ENCODE results near the gene MYH11.

MYH11 gene

GRCh38 chr16:15779664-15780351 is 77.0 kb downstream of the MYH11 start:
- no peak for DNase-seq (ENCODE audit: low read depth in 4 of 4, low spot score in 1 of 4)

DNA sequence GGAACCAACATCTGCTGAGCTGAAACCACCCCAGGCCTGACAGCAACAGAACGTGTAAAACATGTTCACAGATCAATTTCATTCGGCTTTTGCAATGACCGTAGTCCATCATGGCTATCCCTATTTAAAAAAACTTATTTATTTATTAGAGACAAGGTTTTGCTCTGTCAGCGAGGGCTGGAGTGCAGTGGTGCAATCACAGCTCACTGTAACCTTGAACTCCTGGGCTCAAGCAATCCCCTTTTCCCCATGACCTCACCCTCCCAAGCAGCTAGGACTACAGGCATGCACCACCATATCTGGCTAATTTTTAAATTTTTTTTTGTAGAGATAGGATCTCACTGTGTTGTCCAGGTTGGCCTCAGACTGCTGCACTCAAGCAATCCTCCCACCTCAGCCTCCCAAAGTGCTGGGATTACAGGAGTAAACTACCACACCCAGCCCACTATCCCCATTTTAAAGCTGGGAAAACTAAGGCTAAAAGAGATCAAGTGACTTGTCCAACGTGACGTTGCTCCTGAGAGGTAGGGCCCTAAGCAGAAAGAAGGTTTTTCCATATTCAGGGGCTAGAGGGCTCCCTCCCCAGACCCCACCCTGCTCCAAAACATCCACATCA is 77.7 kb downstream of the MYH11 start:
- no peak for DNase-seq (ENCODE audit: low read depth in 4 of 4, low spot score in 1 of 4)

DNA sequence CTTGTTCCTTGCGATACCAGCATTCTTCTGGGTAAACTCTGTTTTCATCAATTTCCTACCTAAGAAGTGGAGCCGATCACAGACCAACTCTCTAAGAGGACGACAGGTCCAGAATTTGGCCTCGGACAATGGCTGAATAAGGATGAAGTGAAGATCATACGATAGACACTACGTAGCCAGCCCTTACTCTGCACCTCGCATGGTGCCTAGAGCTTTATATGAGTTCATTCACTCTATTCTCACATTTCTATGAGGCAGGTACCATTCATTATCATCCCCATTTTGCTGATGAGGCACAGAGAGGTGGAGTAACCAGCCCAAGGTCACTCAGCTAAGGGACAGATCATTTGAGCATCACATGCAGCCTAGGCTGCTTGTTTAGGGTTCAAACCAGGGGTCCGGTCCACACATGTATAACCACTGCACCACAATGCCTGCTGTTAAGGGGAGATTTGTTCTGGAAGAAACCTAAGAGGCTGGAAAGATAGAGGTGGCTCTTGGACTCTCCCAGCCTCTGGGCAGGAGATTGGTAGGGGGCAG is 78.6 kb downstream of the MYH11 start:
- no peak for DNase-seq (ENCODE audit: low read depth in 4 of 4, low spot score in 1 of 4)

DNA sequence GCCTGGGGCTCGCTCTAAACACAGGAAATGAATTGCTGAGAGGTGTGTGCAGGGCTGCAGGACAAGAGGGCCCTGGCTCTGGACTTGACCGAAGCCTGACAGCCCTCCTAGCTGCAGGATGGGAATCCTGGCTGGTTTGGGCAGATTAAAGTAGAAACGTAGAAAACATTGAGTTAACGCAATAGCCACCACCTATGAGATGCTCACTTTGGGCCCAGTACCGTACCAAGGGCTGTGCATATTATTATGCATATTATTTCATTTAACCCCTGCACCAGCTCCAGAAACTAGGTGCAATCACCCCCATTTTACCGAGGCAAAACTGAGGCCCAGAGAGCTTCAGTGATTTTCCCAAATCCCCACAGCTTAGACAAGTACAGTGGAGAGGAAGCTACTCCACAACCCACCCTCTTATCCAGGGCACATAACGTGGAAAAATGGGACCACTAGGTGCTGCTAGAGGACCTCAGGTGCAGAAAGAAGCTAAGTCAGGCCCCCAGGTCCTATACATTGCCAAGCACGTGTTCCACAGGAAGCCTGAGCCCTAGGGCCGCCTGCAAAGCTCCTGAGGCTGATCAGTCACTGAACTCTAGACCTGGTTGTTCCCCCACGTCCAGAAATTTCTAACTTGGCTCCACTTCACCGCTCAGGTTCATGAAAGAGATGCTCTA is 79.2 kb downstream of the MYH11 start:
- no peak for DNase-seq (ENCODE audit: low read depth in 4 of 4, low spot score in 1 of 4)

DNA sequence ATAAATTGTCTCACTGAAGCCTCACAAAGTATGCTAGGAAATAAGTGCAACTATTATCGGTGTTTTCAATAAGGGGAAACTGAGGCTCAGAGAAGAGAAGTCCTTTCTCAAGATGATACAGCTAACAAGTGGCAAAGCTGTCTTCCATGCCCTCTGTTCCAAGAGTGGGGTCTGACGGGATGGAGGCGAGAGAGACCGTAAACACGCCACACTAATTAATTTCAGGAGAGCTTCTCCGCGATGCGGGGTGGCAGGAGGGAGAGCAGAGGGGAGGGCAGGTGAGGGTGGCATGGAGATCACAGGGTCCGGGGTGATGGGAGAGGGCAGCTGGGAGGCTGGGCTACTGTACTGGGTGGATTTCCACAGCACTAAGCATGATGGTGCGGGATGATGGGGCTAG is 80.3 kb downstream of the MYH11 start:
- no peak for DNase-seq (ENCODE audit: low read depth in 4 of 4, low spot score in 1 of 4)

GRCh38 chr16:15775663-15776304 is 81.0 kb downstream of the MYH11 start:
- DNase-seq (ENCODE audit: low read depth in 4 of 4, low spot score in 1 of 4): no peak

DNA sequence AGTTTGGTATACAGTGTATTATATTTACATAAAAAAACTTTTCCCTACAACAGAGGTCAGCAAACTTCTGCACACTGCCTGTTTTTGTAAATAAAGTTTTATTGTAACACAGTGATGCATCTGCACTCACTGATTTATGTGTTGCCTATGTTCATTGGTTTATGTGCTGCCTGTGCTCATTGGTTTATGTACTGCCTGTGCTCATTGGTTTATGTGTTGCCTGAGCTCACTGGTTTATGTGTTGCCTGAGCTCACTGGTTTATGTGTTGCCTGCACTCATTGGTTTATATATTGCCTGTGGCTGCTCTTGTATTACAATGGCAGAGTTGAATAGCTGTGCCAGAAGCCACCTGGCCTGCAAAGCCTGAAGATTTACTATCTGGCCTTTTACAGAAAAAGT is 81.6 kb downstream of the MYH11 start:
- DNase-seq (ENCODE audit: low read depth in 4 of 4, low spot score in 1 of 4): no peak

GRCh38 chr16:15773968-15774367 is 82.9 kb downstream of the MYH11 start:
- no peak for DNase-seq (ENCODE audit: low read depth in 4 of 4, low spot score in 1 of 4)

DNA sequence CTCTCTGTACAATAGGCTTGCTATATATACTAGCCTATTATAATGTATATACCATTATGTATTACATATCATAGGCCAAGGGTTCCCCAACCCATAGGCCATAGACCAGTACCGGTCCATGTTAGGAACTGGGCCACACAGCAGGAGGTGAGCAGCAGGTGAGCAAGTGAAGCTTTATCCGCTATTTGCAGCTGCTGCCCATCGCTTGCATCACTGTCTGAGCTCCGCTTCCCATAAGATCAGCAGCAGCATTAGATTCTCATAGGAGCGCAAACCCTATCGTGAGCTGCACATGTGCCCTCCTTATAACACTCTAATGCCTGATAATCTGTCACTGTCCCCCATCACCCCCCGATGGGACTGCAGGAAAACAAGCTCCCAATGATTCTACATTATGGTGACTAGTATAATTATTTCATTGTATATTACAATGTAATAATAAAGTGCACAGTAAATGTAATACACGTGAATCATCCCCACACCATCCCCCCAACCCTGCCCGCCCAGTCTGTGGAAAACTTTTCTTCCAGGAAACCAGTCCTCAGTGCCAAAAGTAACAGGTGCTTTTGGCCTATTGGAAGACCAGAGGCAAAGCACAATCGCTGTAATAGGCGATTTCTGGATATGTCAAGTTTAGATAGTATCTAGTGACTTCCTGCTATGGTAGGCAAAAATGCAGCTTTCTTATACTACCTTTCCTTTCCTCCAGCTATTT is 84.1 kb downstream of the MYH11 start:
- no peak for DNase-seq (ENCODE audit: low read depth in 4 of 4, low spot score in 1 of 4)

DNA sequence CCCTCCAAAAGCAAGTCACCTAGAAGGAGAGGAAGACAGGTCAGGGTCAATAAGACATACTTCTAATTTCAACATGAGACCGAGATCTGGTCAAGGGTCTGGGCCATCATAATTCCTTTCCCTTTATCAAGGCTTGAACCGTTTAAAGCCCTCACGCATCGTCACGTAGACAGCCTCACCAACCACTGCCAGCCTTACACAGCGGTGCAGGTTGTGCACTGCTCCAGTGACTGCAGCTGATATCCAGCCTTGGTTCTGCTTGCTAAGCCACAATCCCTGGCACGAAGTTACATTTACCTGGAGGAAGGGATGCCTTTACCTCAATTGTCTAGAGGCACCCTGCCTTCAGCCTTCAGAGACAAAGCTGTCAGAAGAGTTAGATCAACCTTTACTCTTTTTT is 85.1 kb downstream of the MYH11 start:
- DNase-seq (ENCODE audit: low read depth in 4 of 4, low spot score in 1 of 4): no peak

DNA sequence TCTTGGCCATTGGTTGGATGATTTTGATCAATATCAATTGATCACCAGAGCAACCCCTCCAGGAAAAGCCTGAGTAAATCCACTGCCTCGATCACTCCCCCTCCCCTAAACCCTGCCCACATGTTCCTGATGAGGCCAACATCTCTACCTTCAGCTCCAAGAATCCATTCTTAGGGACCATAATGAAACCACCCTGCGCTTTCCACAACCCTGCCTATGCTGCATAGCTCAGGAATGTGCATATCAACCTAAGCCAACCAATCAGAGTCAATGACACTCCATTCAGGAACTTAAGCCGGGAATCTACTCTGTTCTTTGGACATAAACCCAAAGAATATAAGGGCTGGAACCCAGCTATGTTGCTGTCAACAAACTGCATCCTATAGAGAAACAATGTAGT is 86.3 kb downstream of the MYH11 start:
- no peak for DNase-seq (ENCODE audit: low read depth in 4 of 4, low spot score in 1 of 4)

- DNase-seq (ENCODE audit: low read depth in 4 of 4, low spot score in 1 of 4): no peak
These were observed 86.7 kb downstream of the MYH11 start for GRCh38 chr16:15770107-15770506.

DNA sequence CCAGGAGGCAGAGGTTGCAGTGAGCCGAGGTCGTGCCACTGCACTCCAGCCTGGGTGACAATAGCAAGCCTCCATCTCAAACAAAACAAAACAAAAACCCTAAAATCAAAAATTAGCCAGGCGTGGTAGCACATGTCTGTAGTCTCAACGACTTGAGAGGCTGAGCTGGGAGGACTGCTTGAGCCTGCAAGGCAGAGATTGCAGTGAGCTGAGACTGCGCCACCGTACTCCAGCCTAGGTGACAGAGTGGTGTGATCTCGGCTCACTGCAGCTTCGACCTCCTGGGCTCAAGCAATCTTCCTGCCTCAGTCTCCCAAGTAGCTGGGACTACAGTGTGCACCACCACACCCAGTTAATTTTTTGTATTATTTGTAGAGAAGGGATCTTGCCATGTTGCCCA is 87.6 kb downstream of the MYH11 start:
- no peak for DNase-seq (ENCODE audit: low read depth in 4 of 4, low spot score in 1 of 4)

GRCh38 chr16:15768201-15768600 is 88.6 kb downstream of the MYH11 start:
- DNase-seq (ENCODE audit: low read depth in 4 of 4, low spot score in 1 of 4): no peak

DNA sequence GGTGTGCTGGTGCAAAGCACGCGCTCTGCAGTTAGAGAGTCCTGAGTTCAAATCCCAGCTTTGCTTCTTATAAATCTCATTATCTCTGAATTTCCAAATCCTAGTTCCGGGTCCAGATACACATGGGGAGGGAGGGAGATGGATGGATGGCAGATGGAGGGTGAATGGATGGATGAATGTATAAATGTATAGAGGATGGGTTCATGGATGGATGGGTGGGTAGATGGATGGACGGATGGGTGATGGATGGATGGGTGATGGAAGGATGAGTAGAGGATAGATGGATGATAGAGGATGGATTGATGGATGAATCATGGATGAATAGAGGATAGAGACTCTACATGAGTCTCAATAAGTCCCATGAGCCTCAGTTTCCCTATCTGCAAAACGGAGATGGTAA is 89.9 kb downstream of the MYH11 start:
- no peak for DNase-seq (ENCODE audit: low read depth in 4 of 4, low spot score in 1 of 4)

GRCh38 chr16:15765880-15766279 is 90.9 kb downstream of the MYH11 start:
- DNase-seq (ENCODE audit: low read depth in 4 of 4, low spot score in 1 of 4): no peak

GRCh38 chr16:15765116-15765515 is 91.7 kb downstream of the MYH11 start:
- DNase-seq (ENCODE audit: low read depth in 4 of 4, low spot score in 1 of 4): no peak

DNA sequence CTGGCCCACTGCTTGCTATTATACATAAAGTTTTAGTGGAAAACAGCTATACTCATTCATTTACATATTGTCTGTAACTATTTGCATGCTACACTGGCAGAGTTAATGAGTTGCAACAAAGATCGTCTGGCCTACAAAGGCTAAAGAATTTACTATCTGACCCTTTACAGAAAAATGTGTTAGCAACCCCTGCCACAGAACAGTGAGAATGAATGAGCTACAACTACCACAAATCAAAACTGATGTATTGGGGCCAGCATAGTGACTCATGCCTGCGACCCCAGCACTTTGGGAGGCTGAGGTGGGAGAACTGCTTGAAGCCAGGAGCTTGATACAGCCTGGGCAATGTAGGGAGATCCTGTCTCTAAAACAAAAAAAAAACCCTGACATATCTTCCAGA is 92.7 kb downstream of the MYH11 start:
- no peak for DNase-seq (ENCODE audit: low read depth in 4 of 4, low spot score in 1 of 4)

GRCh38 chr16:15760129-15760528 is 96.7 kb downstream of the MYH11 start:
- DNase-seq (ENCODE audit: low read depth in 4 of 4, low spot score in 1 of 4): no peak

GRCh38 chr16:15759070-15759469 is 97.8 kb downstream of the MYH11 start:
- DNase-seq (ENCODE audit: low read depth in 4 of 4, low spot score in 1 of 4): no peak

- DNase-seq (ENCODE audit: low read depth in 4 of 4, low spot score in 1 of 4): no peak
These were observed 99.1 kb downstream of the MYH11 start for GRCh38 chr16:15757630-15758251.

All from stimulated activated CD4-positive, alpha-beta T cell treated with anti-CD3 and anti-CD28 coated beads, Interleukin-1b, Interleukin-23, amount 100 ng/mL, for 24 hours (primary cell).